Chondrocyte (in vitro differentiated cells): Measurements from ENCODE around the gene FGF23. TPM values are rescaled to one million over a fixed set of nuclear protein-coding genes. Genes with fewer than 3 reads are reported as not detected.

Experiments
- DNase-seq: peaks from one replicate; pipeline ENCODE4 v3.0.0; 2021; ENCODE audit warnings: mixed read lengths, low spot score
- H3K27ac Mint-ChIP-seq: one replicate; pipeline ENCODE4 v1.8.0; 2021; ENCODE audit warnings: mild to moderate bottlenecking, moderate library complexity, mixed read lengths; ENCODE audit not compliant: unreplicated experiment
- H3K27me3 Mint-ChIP-seq: 2 replicates; pipeline ENCODE4 v1.8.0; 2021; ENCODE audit warnings: low read depth, mixed read lengths
- H3K36me3 Mint-ChIP-seq: 2 replicates; pipeline ENCODE4 v1.8.0; 2021; ENCODE audit warnings: low read depth, mixed read lengths
- H3K4me1 Mint-ChIP-seq: 2 replicates; pipeline ENCODE4 v1.8.0; 2021; ENCODE audit warnings: low read depth, mild to moderate bottlenecking, mixed read lengths
- H3K4me3 Mint-ChIP-seq: one replicate; pipeline ENCODE4 v1.8.0; 2021; ENCODE audit warnings: mild to moderate bottlenecking, moderate library complexity, mixed read lengths; ENCODE audit not compliant: unreplicated experiment
- H3K9me3 Mint-ChIP-seq: 2 replicates; pipeline ENCODE4 v1.8.0; 2021; ENCODE audit warnings: low read depth, mixed read lengths
- total RNA-seq: library from RNA; stranded (reverse); gene quantifications from 3 replicates; pipeline ENCODE4 v1.2.1, GENCODE V29; 2021
- TF ChIP-seq, protein P1 (sequence below): fragments of 200-600 bp; sonication (generic); IDR thresholded peaks from 2 replicates; pipeline ENCODE4 v1.5.0; 2021; ENCODE audit warnings: antibody characterized with exemption, mild to moderate bottlenecking, moderate library complexity

The FGF23 gene
- total RNA-seq, 1 donor from 2014 or later: not detected

DNA sequence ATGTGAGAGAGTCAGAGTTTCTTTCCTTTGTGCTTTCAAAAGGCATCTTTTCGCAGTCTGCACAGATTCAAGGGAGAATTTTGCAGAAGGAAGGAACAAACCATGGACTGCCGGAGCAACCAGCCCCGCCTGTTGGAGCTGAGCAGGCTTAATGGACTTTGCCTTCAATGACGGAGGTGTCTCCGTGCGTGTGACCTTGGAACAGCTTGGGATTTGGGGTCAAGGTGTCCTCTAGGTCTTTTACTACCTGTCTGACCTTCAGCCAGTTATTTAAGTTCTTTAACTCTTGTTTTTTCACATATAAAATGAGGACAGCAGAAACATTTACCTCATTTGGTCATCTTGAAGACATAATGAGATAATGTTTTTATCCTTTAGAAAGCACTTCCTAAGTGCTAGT lies 4.1 kb downstream of the FGF23 start:
- TF ChIP-seq, protein P1, sequence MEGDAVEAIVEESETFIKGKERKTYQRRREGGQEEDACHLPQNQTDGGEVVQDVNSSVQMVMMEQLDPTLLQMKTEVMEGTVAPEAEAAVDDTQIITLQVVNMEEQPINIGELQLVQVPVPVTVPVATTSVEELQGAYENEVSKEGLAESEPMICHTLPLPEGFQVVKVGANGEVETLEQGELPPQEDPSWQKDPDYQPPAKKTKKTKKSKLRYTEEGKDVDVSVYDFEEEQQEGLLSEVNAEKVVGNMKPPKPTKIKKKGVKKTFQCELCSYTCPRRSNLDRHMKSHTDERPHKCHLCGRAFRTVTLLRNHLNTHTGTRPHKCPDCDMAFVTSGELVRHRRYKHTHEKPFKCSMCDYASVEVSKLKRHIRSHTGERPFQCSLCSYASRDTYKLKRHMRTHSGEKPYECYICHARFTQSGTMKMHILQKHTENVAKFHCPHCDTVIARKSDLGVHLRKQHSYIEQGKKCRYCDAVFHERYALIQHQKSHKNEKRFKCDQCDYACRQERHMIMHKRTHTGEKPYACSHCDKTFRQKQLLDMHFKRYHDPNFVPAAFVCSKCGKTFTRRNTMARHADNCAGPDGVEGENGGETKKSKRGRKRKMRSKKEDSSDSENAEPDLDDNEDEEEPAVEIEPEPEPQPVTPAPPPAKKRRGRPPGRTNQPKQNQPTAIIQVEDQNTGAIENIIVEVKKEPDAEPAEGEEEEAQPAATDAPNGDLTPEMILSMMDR: no peak
- Mint-ChIP-seq H3K36me3 (no peaks in the 10 kb centered on the region), H3K27me3 (peaks cover 31% of the 10 kb centered on the region), H3K27ac (no peak overlapping the region), H3K4me3 (no peak overlapping the region), H3K9me3 (no peaks in the 10 kb centered on the region), H3K4me1 (no peaks in the 10 kb centered on the region)
- no peak for DNase-seq

DNA sequence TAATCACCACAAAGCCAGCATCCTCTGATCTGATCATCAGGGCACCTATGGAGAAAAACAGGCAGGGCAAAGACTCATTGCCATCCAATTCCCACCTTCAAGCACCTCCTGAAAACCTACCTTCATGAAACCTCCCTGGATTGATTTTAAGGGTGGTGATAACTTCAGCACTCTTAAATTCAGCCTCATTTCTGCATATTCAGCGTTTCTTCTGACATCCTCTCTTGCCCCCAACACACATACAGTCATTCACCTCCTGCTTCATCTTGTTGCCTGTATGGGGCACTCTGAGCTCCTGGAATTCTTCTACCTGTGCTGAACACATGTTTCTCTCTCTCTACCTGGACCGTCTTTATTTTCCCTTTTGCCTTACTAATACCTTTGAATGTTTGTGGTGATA lies 6.9 kb downstream of the FGF23 start:
- TF ChIP-seq, protein P1: no peak
- Mint-ChIP-seq H3K4me3 (no peak overlapping the region), H3K27me3 (peaks cover 32% of the 10 kb centered on the region), H3K4me1 (no peaks in the 10 kb centered on the region), H3K36me3 (no peaks in the 10 kb centered on the region), H3K9me3 (no peaks in the 10 kb centered on the region), H3K27ac (no peak overlapping the region)
- no peak for DNase-seq

DNA sequence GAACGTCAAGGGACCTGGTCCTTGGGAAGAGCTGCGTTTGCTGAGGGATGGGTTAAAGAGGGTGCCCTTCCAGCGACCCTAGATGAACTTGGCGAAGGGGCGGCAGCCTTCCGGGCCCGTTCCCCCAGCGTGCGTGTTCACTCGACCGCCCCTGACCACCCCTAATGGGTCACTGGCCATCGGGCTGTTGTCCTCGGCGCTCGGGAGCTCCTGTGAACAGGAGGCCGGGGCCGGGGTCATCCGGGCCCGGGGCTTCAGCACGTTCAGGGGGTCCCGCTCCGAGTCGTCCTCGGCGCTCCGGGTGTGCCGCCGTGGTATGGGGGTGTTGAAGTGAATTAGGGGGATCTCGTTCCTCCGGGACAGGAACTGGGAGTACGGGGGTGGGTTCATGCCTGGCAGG lies 9.2 kb downstream of the FGF23 start:
- DNase-seq: peak; percentile 92
- TF ChIP-seq, protein P1: no peak
- Mint-ChIP-seq H3K9me3 (no peaks in the 10 kb centered on the region), H3K27me3 (peaks cover 40% of the 10 kb centered on the region), H3K4me3 (no peak overlapping the region), H3K4me1 (no peaks in the 10 kb centered on the region), H3K27ac (no peak overlapping the region), H3K36me3 (no peaks in the 10 kb centered on the region)

DNA sequence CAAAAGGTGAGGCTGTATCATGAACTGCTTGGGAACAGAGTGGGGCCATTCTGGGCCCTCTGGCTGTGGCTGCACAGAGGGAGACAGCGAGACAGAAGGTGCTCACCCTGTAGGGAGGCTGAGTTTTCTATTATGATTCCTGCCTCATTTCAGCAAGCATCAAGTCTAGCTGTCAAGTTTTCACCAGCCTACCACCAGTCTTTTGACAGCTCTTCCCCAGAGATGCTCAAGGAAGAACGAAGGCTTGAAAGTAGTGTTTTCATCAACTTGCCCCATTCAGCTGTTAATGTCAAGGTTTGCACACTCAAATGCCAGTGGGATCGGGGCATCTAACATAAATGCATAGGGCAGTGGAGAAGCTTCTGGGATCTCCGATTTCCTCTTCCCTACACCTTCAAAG lies 10.0 kb downstream of the FGF23 start:
- no peak for DNase-seq
- no peak overlapping the region for H3K4me3 Mint-ChIP-seq
- H3K9me3 Mint-ChIP-seq: no peaks in the 10 kb centered on the region
- no peaks in the 10 kb centered on the region for H3K4me1 Mint-ChIP-seq
- no peaks in the 10 kb centered on the region for H3K36me3 Mint-ChIP-seq
- peaks cover 39% of the 10 kb centered on the region for H3K27me3 Mint-ChIP-seq
- TF ChIP-seq, protein P1: no peak
- H3K27ac Mint-ChIP-seq: no peak overlapping the region

DNA sequence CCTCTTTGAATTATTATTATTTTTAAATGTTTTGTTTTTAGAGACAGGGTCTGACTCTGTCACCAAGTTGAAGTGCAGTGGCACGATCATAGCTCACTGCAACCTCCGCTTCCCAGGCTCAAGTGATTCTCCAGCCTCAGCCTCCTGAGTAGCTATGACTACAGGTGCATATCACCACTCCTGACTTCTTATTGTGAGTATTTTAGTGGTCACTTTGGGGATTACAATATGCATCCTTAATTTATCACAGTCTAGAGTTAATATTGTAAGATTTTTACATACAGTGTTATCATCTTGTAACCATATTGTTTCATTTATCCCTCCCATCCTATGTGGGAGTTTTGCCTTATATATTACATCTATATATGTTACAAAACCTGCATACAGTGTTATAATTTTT lies 13.4 kb downstream of the FGF23 start:
- Mint-ChIP-seq H3K4me3 (no peak overlapping the region), H3K9me3 (no peaks in the 10 kb centered on the region), H3K36me3 (no peaks in the 10 kb centered on the region), H3K27ac (no peak overlapping the region), H3K27me3 (peaks cover 31% of the 10 kb centered on the region), H3K4me1 (no peaks in the 10 kb centered on the region)
- TF ChIP-seq, protein P1: no peak
- DNase-seq: no peak
